ENCODE measurements around the gene C4B.
A peak's percentile ranks its signal among the peaks of the same experiment; 100 is the strongest.
"Not testable (repeated sequence)": the region's sequence is repeated elsewhere in the genome, so short reads cannot be mapped to it uniquely, and the experiment has no call there.

The C4B gene

DNA sequence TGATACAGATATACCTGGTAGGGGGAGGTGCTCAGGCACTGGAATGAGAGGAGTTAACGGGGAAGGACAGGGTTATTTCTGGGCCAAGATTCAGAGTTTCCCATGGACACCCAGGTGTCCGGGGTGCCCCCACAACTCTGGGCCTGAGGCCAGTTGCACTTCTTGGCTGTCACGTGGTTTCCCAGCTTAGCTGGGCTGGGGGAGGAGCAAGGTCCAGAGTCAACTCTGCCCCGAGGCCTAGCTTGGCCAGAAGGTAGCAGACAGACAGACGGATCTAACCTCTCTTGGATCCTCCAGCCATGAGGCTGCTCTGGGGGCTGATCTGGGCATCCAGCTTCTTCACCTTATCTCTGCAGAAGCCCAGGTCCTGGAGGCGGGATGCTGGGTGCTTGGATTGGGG is at the start of gene C4B:
TSS of gene C4B (plus strand) at position 249 of the 400 bp plus-strand sequence. CDS start at position 300, 51 bp downstream.
- not testable (repeated sequence) for DNase-seq (ENCODE audit: low spot score)

DNA sequence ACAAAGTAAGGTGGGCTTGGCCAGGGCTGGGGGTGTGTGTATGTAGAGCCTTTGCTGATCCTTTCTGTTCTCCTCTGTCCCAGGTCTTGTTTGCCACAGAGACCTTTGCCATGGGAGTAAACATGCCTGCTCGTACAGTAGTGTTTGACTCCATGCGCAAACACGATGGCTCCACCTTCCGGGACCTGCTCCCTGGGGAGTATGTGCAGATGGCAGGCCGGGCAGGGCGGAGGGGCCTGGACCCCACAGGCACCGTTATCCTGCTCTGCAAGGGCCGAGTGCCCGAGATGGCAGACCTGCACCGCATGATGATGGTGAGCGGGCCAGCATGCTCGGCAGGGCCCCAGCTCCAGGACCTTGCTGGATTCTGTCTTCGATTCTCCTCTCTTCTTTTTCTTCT is 48.9 kb upstream of the C4B start:
- DNase-seq (ENCODE audit: low spot score): no peak

DNA sequence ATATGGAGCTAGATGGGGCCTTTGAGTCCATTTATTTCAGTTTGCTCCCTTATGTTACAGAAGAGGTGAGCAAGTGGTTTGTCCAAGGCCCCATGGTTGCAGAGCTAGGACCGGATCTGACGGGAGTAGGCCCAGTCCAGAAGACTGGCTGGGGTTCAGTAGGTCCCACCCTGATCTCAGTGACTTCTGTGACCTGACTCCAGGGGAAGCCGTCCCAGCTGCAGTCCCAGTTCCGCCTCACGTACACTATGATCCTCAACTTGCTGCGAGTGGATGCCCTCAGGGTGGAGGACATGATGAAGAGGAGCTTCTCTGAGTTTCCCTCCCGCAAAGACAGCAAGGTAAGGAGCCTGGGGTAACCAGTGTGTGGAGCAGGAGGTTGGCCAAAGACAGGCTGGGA is 48.1 kb upstream of the C4B start:
- no peak for DNase-seq (ENCODE audit: low spot score)

DNA sequence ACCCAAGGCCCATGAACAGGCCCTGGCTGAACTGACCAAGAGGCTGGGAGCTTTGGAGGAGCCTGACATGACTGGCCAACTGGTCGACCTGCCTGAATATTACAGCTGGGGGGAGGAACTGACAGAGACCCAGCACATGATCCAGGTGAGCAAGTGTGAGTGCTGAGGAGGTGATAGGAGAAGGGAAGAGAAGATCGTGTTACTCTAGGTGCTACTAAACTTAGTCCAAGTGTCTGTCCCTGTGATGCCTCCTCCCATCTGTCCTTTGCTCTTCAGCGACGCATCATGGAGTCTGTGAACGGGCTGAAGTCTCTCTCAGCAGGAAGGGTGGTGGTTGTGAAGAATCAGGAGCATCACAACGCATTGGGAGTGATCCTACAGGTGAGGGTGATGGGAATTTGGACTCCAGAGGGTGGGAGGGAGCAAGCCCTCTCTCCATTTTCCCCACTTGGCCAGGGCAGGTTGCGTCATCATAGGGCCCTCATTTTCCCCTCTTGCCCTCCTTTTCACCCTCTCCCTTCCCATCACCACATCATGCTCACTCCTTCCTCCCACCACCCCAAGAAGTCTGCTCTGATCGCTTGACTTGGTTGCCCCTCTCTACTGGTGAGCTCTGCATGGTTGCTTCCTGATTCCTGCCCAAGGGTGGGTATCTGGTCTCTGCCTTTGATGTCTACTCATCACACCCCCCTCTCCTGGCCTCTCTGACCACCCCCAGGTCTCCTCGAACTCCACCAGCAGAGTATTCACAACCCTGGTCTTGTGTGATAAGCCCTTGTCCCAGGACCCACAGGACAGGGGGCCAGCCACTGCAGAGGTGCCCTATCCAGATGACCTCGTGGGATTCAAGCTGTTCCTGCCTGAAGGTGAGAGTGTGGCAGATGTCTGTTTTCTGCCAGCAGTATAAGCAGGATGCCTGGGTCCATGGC is 47.3 kb upstream of the C4B start:
- no peak for DNase-seq (ENCODE audit: low spot score)

DNA sequence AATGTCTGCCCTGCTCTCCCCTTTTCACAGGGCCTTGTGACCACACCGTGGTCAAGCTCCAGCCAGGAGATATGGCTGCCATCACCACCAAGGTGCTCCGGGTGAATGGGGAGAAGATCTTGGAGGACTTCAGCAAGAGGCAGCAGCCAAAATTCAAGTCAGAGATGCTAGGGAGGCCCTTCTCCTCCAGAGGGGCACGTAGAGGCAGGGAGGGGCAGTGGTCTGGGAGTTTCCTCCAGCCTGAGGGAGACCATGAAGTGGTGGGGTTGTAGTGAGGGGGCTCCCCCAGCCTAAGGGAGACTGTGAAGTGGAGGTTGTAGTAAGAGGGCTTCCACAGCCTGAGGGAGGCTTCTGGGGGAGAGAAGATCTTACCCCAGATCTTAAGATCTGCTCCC is 46.7 kb upstream of the C4B start:
- no peak for DNase-seq (ENCODE audit: low spot score)

DNA sequence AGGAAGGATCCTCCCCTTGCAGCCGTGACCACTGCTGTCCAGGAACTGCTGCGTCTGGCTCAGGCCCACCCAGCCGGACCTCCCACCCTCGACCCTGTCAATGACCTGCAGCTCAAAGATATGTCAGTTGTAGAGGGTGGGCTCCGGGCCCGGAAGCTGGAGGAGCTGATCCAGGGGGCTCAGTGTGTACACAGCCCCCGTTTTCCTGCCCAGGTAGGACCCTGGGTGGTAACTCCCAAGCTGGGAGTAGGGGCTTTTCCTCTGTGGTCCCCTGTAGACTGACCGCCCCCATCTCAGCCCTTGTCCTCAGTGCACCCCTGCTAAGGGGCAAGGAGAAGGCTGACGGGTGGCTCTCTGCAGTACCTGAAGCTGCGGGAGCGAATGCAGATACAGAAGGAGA is 46.3 kb upstream of the C4B start:
- DNase-seq (ENCODE audit: low spot score): no peak

DNA sequence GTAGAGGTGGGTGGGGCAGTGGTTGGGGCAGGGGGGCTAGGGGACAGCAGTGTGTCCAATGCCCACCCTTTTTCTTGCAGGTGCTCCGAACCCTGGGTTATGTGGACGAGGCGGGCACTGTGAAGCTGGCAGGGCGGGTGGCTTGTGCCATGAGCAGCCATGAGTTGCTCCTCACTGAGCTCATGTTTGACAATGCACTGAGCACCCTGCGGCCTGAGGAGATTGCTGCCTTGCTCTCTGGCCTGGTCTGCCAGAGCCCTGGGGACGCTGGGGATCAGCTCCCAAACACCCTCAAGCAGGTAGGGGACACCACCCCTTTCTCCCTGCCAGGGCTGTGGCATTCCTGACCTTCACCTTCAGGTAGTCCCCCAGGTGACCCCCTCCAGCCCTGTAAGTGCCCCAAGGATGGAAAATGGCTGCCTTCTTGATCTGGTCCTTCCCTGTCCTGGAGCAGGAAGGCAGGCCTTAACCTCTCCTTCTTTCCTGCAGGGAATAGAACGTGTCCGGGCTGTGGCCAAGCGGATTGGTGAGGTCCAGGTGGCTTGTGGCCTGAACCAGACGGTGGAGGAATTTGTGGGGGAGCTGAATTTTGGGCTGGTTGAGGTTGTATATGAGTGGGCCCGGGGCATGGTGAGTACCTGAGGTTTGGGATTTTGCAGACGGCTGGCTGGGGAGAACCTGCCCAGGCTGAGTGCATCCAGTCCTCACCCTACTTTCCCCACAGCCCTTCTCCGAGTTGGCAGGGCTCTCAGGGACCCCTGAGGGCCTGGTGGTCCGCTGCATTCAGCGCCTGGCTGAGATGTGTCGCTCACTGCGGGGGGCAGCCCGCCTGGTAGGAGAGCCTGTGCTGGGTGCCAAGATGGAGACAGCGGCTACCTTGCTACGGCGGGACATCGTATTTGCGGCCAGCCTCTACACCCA is 45.5 kb upstream of the C4B start:
- DNase-seq (ENCODE audit: low spot score): no peak

DNA sequence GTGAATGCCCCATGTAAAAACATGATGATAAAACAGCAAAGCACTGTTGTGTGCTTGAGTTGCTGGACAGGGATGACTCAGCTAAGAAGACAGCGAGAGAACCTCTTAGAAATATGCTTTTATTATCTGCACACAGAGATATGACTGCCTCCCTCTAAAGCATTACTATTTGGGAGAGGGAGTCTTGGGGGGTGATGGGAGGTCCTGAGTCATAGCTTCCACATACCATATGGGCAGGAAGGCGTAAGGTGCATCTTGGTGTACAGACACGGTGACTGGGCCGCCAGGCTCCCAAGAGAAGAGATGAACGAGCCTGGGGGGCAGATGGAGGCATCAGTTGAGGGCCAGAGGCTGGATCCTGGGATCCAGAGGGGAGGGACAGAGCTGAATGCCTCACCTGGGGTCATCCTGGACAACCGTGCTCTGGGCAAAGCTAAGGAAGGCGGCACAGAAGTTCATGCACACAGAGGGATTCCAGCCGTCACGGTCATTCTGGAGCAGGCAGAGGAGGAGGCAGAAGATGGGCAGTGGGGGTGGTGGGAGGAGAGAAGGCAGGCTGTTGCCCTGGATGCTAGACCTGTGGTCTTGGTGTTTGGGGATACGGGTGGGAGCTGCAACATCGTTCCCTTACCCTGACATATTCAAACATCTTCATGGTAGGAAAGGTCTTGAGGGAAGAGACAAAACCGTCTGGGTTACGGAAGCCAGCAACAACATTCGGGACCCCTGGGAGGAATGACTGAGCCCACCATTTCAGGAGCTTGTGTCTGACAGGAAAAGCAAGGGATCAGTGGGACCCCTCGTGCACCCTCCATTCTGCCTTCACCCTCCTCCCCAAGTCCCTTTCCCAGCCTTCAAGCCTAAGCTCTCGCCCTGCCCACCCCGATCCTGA is 44.6 kb upstream of the C4B start:
- DNase-seq (ENCODE audit: low spot score): no peak

DNA sequence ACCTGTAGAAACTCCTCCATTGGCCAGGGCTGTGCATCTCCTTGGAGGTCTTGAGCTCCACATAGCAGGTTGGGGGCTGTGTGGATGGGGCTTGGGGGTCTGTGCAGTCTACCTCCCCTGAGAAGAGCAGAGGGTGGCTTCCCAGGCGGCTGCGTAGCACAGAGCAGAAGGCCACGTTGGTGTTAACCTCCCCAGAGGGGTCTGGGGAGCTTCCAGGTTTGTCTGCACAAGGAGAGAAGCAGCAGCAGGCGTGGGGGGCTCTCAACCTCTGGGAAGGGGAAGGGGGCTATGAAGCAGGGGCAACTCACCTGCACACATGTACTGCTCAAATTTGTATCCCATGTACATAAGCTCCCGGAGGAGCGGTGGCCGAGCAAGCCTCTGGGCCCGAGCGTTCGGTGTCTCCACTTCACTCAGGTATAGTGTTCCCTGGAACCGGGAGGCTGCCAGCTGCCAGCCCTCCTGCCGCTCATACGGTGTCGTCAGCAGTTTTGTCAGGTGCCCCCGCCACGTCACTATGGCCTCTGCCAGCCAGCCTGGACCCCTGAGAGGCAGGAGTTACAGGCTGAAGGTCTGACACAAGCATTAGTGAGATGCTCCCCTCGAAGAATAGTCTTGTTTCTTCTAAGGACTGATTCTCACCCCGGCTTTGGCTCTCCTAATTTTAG is 43.9 kb upstream of the C4B start:
- no peak for DNase-seq (ENCODE audit: low spot score)

DNA sequence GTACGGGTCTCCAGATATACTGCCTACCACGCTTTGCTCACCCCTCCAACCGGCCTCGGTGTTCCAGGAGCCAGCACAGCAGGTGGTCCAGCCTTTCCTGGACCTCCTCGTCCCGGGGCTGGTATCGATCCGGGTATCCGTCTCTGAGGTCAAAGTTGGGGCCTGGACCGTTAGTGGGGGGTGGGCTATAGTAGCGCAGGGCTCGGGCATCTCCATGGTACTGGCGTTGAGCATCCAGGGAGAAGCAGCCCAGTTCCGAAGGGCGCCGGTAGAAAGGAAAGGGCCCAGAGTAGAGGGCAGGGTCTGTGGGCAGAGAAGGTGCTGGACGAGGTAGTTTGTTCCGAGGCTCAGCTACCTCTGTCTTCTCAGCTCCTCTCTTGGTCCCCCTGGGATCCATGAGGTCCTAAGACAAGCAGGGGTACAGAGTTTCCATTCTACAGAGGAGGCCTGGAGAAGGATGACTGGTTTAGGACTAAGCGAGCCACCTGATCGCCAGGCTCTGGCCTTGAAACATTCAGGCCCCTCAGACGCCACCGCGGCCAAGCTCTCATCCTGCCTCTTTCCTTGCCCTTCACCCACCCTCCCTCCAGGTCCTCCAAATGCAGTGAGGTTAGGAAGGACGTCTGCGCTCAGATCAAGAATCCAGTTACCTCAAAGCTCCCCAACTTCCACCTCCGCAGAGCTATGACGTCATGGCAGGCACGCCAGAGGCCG is 43.2 kb upstream of the C4B start:
- no peak for DNase-seq (ENCODE audit: low spot score)

DNA sequence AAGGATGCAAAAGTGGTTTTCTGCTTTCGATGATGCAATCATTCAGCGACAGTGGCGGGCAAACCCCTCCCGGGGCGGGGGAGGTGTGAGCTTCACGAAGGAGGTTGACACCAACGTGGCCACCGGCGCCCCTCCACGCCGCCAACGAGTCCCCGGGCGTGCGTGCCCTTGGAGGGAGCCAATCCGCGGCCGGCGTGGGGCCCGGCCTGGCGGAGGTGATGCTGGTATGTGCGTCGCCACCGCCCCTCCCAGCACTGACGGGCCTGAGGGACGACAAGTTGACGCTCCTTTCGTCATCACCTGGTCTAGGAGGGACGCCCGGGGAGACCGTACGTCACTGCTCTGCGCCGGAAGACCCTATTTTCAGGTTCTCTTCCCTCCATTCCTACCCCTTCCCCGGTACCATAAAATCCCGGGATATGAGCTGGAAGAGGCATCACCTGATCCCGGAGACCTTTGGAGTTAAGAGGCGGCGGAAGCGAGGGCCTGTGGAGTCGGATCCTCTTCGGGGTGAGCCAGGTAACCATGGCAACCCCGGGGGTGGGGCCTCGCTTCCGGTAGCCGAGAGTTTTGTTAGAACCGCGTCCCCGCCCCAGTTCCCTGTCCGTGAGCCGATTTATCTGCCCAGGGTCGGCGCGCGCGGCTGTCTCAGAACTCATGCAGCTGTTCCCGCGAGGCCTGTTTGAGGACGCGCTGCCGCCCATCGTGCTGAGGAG is 42.4 kb upstream of the C4B start, which contains the start of gene DXO:
TSS of gene DXO (minus strand) at position 146 of the 716 bp plus-strand sequence. CDS start 463 bp downstream, outside the sequence.
- peak; percentile 96 for DNase-seq (ENCODE audit: low spot score)

DNA sequence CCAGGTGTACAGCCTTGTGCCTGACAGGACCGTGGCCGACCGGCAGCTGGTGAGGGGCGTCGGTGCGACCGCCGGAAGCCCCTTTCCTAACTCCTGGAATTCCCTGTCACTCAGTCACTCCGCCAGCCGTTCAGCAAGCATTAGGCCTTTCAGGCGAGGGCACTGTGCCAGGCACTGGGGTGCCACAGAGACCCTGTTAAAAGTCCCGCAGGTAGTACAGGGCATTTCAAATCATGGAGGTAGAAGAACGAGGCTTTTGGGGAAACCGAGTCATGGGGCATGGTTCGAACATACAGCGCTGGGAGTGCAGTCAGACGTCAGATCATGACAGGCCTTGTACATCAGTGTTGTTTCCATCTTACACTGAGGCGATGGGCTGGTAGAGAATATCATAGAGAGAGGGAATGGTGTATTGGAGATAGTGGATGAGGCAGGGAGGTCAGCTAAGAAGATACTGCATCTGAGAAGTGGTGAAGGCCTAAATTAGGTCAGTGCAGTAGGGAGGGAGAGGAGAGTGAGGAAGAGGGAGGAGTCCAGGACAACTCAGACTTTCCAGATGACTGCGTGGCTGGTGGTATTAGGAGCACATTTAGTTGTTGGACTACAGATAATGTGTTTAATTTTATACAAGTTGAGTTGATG is 41.8 kb upstream of the C4B start:
- DNase-seq (ENCODE audit: low spot score): no peak

DNA sequence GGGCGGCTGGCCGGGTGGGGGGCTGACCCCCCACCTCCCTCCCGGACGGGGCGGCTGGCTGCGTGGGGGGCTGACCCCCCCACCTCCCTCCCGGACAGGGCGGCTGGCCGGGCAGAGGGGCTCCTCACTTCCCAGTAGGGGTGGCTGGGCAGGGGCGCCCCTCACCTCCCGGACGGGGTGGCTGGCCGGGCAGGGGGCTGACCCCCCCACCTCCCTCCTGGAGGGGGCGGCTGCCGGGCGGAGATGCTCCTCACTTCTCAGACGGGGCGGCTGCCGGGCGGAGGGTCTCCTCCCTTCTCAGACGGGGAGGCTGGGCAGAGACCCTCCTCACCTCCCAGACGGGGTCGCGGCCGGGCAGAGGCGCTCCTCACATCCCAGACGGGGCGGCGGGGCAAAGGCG is 38.5 kb upstream of the C4B start:
- DNase-seq (ENCODE audit: low spot score): not testable (repeated sequence)

DNA sequence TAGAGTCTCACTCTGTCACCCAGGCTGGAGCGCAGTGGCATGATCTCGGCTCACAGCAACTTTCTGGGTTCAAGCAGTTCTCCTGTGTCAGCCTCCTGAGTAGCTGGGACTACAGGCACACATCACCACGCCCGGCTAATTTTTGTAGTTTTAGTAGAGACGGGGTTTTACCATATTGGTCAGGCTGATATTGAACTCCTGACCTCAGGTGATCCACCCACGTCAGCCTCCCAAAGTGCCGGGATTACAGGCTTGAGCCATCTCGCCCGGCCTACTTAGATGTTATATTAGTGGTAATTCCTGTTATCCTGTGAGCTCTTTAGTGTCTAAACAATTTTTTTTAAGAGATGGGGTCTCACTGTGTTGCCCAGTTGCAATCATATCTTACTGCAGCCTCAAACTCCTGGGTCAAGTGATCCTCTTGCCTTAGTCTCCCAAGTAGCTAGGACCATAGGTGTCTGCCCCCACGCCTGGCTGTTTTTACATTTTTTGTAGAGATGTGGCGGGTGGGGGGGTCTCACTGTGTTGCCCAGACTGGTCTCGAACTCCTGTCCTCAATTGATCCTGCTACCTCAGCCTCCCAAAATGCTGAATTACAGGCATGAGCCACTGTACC is 36.7 kb upstream of the C4B start:
- DNase-seq (ENCODE audit: low spot score): no peak

DNA sequence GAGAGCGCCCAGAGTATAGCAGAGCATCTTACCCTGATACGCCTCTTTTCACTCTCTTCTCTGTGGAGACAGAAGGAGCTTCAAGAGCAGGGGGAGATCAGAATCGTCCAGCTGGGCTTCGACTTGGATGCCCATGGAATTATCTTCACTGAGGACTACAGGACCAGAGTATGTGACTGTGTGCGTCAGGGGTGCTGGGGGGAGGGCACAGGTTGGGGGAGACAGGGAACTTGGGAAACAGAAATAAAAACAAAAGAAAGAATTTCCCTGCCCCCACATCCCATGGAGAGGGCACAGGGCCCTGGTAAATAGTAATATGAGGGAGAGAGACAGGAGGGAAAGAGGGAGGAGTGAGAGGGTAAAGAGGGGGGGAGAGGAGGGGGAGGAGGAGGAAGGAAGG is 35.8 kb upstream of the C4B start:
- no peak for DNase-seq (ENCODE audit: low spot score)

DNA sequence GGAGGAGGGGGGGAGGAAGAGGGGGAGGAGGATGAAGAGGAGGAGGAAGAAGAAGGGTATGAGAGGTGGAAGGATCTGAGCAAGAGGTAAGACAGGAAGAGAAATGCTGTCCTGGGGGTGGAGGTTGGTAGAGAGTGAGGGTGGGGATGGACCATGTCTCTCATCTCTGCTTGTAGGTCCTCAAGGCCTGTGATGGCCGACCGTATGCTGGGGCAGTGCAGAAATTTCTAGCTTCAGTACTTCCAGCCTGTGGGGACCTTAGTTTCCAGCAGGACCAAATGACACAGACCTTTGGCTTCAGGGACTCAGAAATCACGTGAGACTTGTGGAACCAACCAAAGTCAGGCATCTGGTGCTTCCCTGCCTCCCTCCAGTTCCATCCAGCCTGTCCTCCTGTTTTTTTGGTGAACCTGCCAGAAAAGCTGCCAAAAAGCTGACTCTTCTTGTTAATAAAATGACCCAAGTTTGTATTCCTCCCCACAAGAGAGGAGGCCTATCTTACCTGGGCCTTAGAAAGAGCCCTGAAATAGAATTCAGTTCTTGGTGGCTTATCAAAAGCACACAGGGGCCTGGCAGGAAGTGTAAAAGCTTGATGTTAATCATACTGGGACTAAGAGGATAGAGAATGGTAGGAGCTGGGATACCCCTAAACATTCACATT is 35.2 kb upstream of the C4B start:
- DNase-seq (ENCODE audit: low spot score): no peak

DNA sequence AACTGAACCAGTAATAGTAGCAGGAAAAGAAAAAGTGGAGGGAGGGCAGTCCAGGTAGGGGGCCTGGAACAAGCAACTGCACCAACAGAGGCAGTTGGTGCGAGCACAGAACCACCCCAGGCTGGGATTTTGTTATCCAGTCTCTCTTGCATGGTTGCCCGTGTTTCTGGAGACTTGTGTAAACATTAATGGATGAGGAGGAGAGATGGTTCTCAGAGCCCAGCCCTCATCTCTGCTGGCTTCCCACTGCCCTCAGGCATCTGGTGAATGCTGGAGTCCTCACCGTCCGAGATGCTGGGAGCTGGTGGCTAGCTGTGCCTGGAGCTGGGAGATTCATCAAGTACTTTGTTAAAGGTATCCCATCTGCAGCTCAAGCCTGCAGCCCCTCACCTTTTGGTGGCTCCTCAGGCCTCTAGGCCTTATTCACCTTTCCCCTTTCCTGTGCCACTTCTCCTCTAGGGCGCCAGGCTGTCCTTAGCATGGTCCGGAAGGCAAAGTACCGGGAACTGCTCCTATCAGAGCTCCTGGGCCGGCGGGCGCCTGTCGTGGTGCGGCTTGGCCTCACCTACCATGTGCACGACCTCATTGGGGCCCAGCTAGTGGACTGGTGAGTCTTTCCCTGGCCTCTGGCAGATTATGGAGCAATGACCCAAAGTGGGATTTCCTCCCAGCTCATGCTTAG is 34.3 kb upstream of the C4B start:
- not testable (repeated sequence) for DNase-seq (ENCODE audit: low spot score)

DNA sequence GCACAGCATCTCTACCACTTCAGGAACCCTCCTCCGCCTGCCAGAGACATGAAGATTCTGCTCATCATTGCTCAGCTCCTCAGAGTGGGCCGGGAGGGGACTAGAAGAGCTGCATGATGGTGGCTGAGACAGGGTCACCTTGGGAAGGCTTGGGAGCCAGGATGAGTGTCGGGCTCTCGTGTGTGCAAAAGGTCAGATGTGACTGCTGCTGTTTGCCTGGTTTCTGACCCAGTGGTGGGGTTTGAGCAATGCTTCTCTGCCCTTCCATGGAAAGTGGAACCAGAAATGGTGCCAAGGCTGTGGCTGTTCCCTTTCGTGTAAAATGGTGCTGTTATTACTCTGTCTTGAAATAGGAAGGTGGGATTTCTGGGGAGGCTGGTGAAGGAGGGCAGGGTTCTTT is 33.6 kb upstream of the C4B start:
- DNase-seq (ENCODE audit: low spot score): not testable (repeated sequence)
